Endothelial cell of umbilical vein (primary cell): Measurements from ENCODE around the gene EMID1. TPM values are rescaled to one million over a fixed set of nuclear protein-coding genes. Genes with fewer than 3 reads are reported as not detected.

Source experiments
- BruUV-seq: library from RNA; stranded (reverse); fragments of 400-500 nt; replicated peaks from 2 replicates; lab custom pipeline; 2021; lab: Mats Ljungman, UMichigan
- CTCF ChIA-PET: fragments of 300-600, 350-600 bp; sonication (Branson Sonifier 250); formaldehyde crosslinking; loops from one replicate; lab custom pipeline; 2021; ENCODE audit warnings: antibody characterized with exemption, inconsistent platforms; lab: Charles Lee
- POLR2A ChIA-PET: fragments of 300-600, 350-600 bp; sonication (Branson Sonifier 250); formaldehyde crosslinking; loops from one replicate; lab custom pipeline; 2021; ENCODE audit warnings: antibody characterized with exemption, inconsistent platforms; lab: Charles Lee
- DNase-seq: peaks from one replicate; pipeline ENCODE4 v3.0.0-alpha.2; 2011; ENCODE audit warnings: low read depth, low spot score
- FAIRE-seq: peaks from 2 replicates; lab custom pipeline; 2011; peaks lifted over from hg19 to GRCh38; lab: Jason Lieb, UNC
- H2AFZ ChIP-seq: 2 replicates; pipeline ENCODE4 v1.6.0; 2012; ENCODE audit warnings: low read depth, low read length, control low read depth, inconsistent platforms
- H3K27ac ChIP-seq: 2 replicates; pipeline ENCODE4 v1.5.1; 2011; ENCODE audit warnings: low read depth, mild to moderate bottlenecking, control low read depth, low read length, moderate library complexity; ENCODE audit not compliant: insufficient read depth
- H3K27me3 ChIP-seq, 2 experiments: 2 replicates each; pipeline versions ENCODE4 v1.6.0 to v1.6.1; 2011; ENCODE audit warnings: low read length in 2 of 2, mixed read lengths in 1 of 2; ENCODE audit not compliant: control insufficient read depth in 2 of 2, insufficient read depth in 2 of 2
- H3K36me3 ChIP-seq, 2 experiments: 2 replicates in 1 of 2; 3 replicates in 1 of 2; pipeline ENCODE4 v1.5.1; 2011; ENCODE audit warnings: low read length in 2 of 2, mild to moderate bottlenecking in 1 of 2, moderate library complexity in 1 of 2; ENCODE audit not compliant: control insufficient read depth in 2 of 2, insufficient read depth in 2 of 2; ENCODE audit errors: extremely low read depth in 1 of 2
- H3K4me1 ChIP-seq: 3 replicates; pipeline ENCODE4 v1.5.1; 2011; ENCODE audit warnings: mild to moderate bottlenecking, low read length; ENCODE audit not compliant: control insufficient read depth, insufficient read depth; ENCODE audit errors: extremely low read depth
- H3K4me2 ChIP-seq: 2 replicates; pipeline ENCODE4 v1.6.1; 2011; ENCODE audit warnings: low read length, control low read depth, mixed read lengths; ENCODE audit not compliant: insufficient read depth
- H3K4me3 ChIP-seq, 3 experiments: fragments of 200-600 bp in 1 of 3; sonication (generic), shearing (Covaris generic) in 1 of 3; replicated peaks in 1 of 3; 2 replicates each; pipeline ENCODE4 v1.5.1; 2011 to 2016; ENCODE audit warnings: control low read depth in 3 of 3, low read length in 3 of 3, mild to moderate bottlenecking in 2 of 3, inconsistent platforms in 1 of 3, low read depth in 1 of 3, moderate library complexity in 1 of 3; ENCODE audit not compliant: insufficient read depth in 1 of 3
- H3K79me2 ChIP-seq: 2 replicates; pipeline ENCODE4 v1.6.0; 2012; ENCODE audit warnings: low read length, inconsistent platforms; ENCODE audit not compliant: control insufficient read depth, insufficient read depth
- H3K9ac ChIP-seq: replicated peaks from 2 replicates; pipeline ENCODE3; 2011; ENCODE audit warnings: low read length, control low read depth; ENCODE audit not compliant: insufficient read depth; ENCODE audit errors: extremely low read depth
- H3K9me1 ChIP-seq: replicated peaks from 3 replicates; pipeline ENCODE4 v1.6.0; 2011; ENCODE audit warnings: mild to moderate bottlenecking, low read length; ENCODE audit not compliant: control insufficient read depth, insufficient read depth; ENCODE audit errors: extremely low read depth
- H3K9me3 ChIP-seq: replicated peaks from 2 replicates; pipeline ENCODE4 v1.5.1; 2012; ENCODE audit warnings: low read length, inconsistent platforms; ENCODE audit not compliant: control insufficient read depth, insufficient read depth
- H4K20me1 ChIP-seq: replicated peaks from 2 replicates; pipeline ENCODE3; 2011; ENCODE audit warnings: mild to moderate bottlenecking, low read length; ENCODE audit not compliant: control insufficient read depth, insufficient read depth; ENCODE audit errors: extremely low read depth
- CTCF ChIP-seq, 2 donors: IDR thresholded peaks; 1 replicate in 1 of 2; 2 replicates in 1 of 2; pipeline ENCODE4 v1.5.1; 2011; ENCODE audit warnings: low read length in 2 of 2, mild to moderate bottlenecking in 2 of 2, moderate library complexity in 2 of 2, control low read depth in 1 of 2, inconsistent platforms in 1 of 2, low read depth in 1 of 2; ENCODE audit not compliant: insufficient read depth in 1 of 2; ENCODE audit errors: extremely low read depth in 1 of 2
- EZH2 ChIP-seq: IDR thresholded peaks from 2 replicates; pipeline ENCODE4 v1.6.1; 2012; ENCODE audit warnings: borderline replicate concordance, low read depth, mild to moderate bottlenecking, moderate library complexity, low read length, inconsistent platforms; ENCODE audit not compliant: severe bottlenecking
- FOS ChIP-seq: IDR thresholded peaks from 2 replicates; pipeline ENCODE4 v1.6.1; 2011; ENCODE audit warnings: mild to moderate bottlenecking, low read length, moderate library complexity, borderline replicate concordance; ENCODE audit not compliant: insufficient read depth
- GATA2 ChIP-seq: IDR thresholded peaks from 2 replicates; pipeline ENCODE4 v1.7.0; 2011; ENCODE audit warnings: low read depth, mild to moderate bottlenecking, moderate library complexity, mixed read lengths, low read length; ENCODE audit not compliant: insufficient read length, insufficient read depth
- JUN ChIP-seq: IDR thresholded peaks from 2 replicates; pipeline ENCODE4 v1.6.1; 2011; ENCODE audit warnings: borderline replicate concordance, low read depth; ENCODE audit not compliant: insufficient read length, insufficient read depth
- MAX ChIP-seq: IDR thresholded peaks from 2 replicates; pipeline ENCODE4 v1.6.1; 2011; ENCODE audit not compliant: insufficient read depth, insufficient read length
- MYC ChIP-seq: IDR thresholded peaks from one replicate; pipeline ENCODE4 v1.6.1; 2011; ENCODE audit warnings: mild to moderate bottlenecking, low read depth, low read length
- POLR2A ChIP-seq: IDR thresholded peaks from 2 replicates; pipeline ENCODE4 v1.6.1; 2012; ENCODE audit warnings: low read depth, mild to moderate bottlenecking, control low read depth, low read length
- POLR2AphosphoS5 ChIP-seq: IDR thresholded peaks from 2 replicates; pipeline ENCODE4 v1.6.1; 2012; ENCODE audit warnings: low read depth, mild to moderate bottlenecking, control low read depth, low read length, moderate library complexity; ENCODE audit not compliant: insufficient read depth
- dilution Hi-C: fragments of 300-500 bp; cut with MboI; formaldehyde crosslinking; loops from one replicate; pipeline ENCODE4 v1.15.0; 2019; ENCODE audit warnings: low sequenced_read_pairs; ENCODE audit not compliant: extremely low pct_ligation_motif_present
- intact Hi-C: fragments of 100-400 bp; cut with micrococcal nuclease; formaldehyde crosslinking; loops from one replicate; pipeline ENCODE4 v1.10.0; 2022
- polyA plus RNA-seq, 4 experiments: library from polyadenylated mRNA; depleted of rRNA in 3 of 4; stranded (reverse) in 3 of 4; unstranded in 1 of 4; fragments of >200 nt; gene quantifications; 2 replicates each; pipeline versions ENCODE4 v1.2.1 to v1.2.3, GENCODE V29; 2011 to 2012; ENCODE audit warnings: missing spikeins in 1 of 4
- total RNA-seq: library from RNA; stranded (reverse); gene quantifications from 2 replicates; pipeline ENCODE4 v1.2.3, GENCODE V29; 2021

The EMID1 gene
- total and polyA plus RNA-seq, 2 donors (not counting 3 experiments of a cell fraction or from before 2014, with no cell fraction given) = 0.51 to 0.75 TPM

- Histone ChIP-seq H3K27me3 (peaks cover 0 to 4% of the 10 kb centered on the region in 2 experiments), H3K27ac (no peak overlapping the region), H4K20me1 (no peaks in the 10 kb centered on the region), H3K4me1 (no peaks in the 10 kb centered on the region), H3K9me1 (no peaks in the 10 kb centered on the region), H3K4me3 (no peak overlapping the region), H3K9me3 (no peaks in the 10 kb centered on the region), H3K36me3 (no peaks in the 10 kb centered on the region), H3K4me2 (no peak overlapping the region), H3K79me2 (no peaks in the 10 kb centered on the region), H2AFZ (no peak overlapping the region), H3K9ac (no peak overlapping the region)
- CTCF ChIA-PET = interaction anchor here (1.0 to 1.5 kb wide), 3 partner anchors 11 to 56 kb away, joined by 3 to 9 read pairs (median 7); no protein-coding TSS in a partner anchor
- FAIRE-seq (no peak), DNase-seq (no peak)
- POLR2A ChIA-PET = no interaction called here
- TF ChIP-seq FOS = no peak
- no peak for TF ChIP-seq MYC
- TF ChIP-seq GATA2 = no peak
- dilution Hi-C loops (no loop called here), intact Hi-C loops (no loop called here)
- BruUV-seq = no TSS peak
Measured at GRCh38 chr22:29190051-29190450, 15.6 kb upstream of the EMID1 start.

DNA sequence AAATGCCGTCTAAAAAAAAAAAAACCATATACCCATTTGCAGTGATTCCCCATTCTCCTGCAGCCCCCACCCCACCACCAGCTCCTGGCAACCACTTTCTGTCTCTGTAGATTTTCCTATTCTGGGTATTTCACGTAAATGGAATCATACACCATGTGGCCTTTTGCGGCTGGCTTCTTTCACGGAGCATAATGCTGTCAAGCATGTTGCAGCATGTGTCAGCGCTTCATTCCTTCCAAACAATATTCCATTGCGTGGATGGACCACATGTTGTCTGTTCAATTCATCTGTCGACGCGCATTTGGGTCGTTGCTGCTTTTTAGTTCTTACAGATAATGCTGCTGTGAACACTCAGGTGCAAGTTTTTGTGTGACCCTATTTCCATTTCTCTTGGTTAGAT is 14.8 kb upstream of the EMID1 start:
- peaks cover 0 to 4% of the 10 kb centered on the region in 2 experiments for H3K27me3 ChIP-seq
- H3K27ac ChIP-seq = no peak overlapping the region
- no peaks in the 10 kb centered on the region for H4K20me1 ChIP-seq
- CTCF ChIA-PET = interaction anchor here (2.3 kb wide), 1 partner anchor 11 kb away, joined by 5 read pairs; no protein-coding TSS in a partner anchor
- FAIRE-seq = no peak
- no TSS peak for BruUV-seq
- intact Hi-C loops = no loop called here
- H3K9me1 ChIP-seq = no peaks in the 10 kb centered on the region
- no peaks in the 10 kb centered on the region for H3K36me3 ChIP-seq
- TF ChIP-seq POLR2AphosphoS5 (no peak), CTCF (IDR thresholded peaks at IDR 0.05; ENCODE audit: extremely low read depth in 1 of 2, insufficient read depth in 1 of 2, low read depth in 1 of 2, low read length in 2 of 2) (no peak), EZH2 (no peak), MYC (no peak), GATA2 (no peak), MAX (no peak), POLR2A (no peak), JUN (no peak), FOS (no peak)
- POLR2A ChIA-PET = no interaction called here
- H3K4me1 ChIP-seq = no peaks in the 10 kb centered on the region
- no peak overlapping the region for H3K4me3 ChIP-seq
- H3K4me2 ChIP-seq = no peak overlapping the region
- no peak overlapping the region for H3K9ac ChIP-seq
- H3K9me3 ChIP-seq = no peaks in the 10 kb centered on the region
- no peak overlapping the region for H2AFZ ChIP-seq
- dilution Hi-C loops = no loop called here
- DNase-seq = no peak
- H3K79me2 ChIP-seq = no peaks in the 10 kb centered on the region
